HepG2 (cell line): ENCODE results near the gene ZNF212. TPM values are rescaled to one million over a fixed set of nuclear protein-coding genes. Genes with fewer than 3 reads are reported as not detected.

ENCODE experiments used
- ATAC-seq: fragments of 200-7000 bp; cut with Tn5 transposase; 3 replicates; pipeline ENCODE4 v1.9.1; 2020; ENCODE audit warnings: mild to moderate bottlenecking, moderate library complexity
- BruUV-seq: library from RNA; stranded (reverse); fragments of 400-500 nt; replicated peaks from 2 replicates; lab custom pipeline; 2021; lab: Mats Ljungman, UMichigan
- CTCF ChIA-PET: fragments of 300-600 bp; formaldehyde crosslinking; extraction: SDS; loops from one replicate; lab custom pipeline; 2021; ENCODE audit warnings: low total read pairs, inconsistent platforms, low intra/inter-chr PET ratio; lab: Yijun Ruan, JAX
- POLR2A ChIA-PET: fragments of 350-600 bp; sonication (Branson Sonifier 250); formaldehyde crosslinking; loops from one replicate; lab custom pipeline; 2020; ENCODE audit warnings: antibody characterized with exemption, inconsistent platforms; lab: Yijun Ruan, JAX
- DNase-seq: peaks from one replicate; pipeline ENCODE4 v3.0.0-alpha.2; 2015; ENCODE audit warnings: low spot score
- FAIRE-seq: peaks from 3 replicates; lab custom pipeline; 2011; peaks lifted over from hg19 to GRCh38; lab: Jason Lieb, UNC
- H2AFZ ChIP-seq: one replicate; pipeline ENCODE4 v1.6.1; 2011; ENCODE audit warnings: low read length, inconsistent platforms
- H3K27ac ChIP-seq: fragments of 300-600 bp; 3 replicates; pipeline ENCODE4 v1.8.0; 2011; ENCODE audit warnings: mixed run types, mild to moderate bottlenecking, mixed read lengths, low read length, inconsistent platforms; ENCODE audit not compliant: insufficient read depth; ENCODE audit errors: extremely low read length
- H3K27me3 ChIP-seq, 2 experiments: fragments of 200-600 bp in 1 of 2; 2 replicates in 1 of 2; 3 replicates in 1 of 2; pipeline versions ENCODE4 v1.6.0 to v1.8.0; 2011; ENCODE audit warnings: low read length in 2 of 2, mild to moderate bottlenecking in 2 of 2, moderate library complexity in 2 of 2, inconsistent platforms in 1 of 2; ENCODE audit not compliant: insufficient read depth in 2 of 2, control insufficient read depth in 1 of 2
- H3K36me3 ChIP-seq, 2 experiments: fragments of 200-600 bp in 1 of 2; replicated peaks in 1 of 2; 2 replicates in 1 of 2; 3 replicates in 1 of 2; pipeline versions ENCODE4 v1.5.1 to v1.8.0; 2011; ENCODE audit warnings: low read length in 2 of 2, inconsistent platforms in 1 of 2; ENCODE audit not compliant: insufficient read depth in 2 of 2, control insufficient read depth in 1 of 2
- H3K4me1 ChIP-seq: 2 replicates; pipeline ENCODE4 v1.5.1; 2012; ENCODE audit warnings: low read length, inconsistent platforms; ENCODE audit not compliant: insufficient read depth
- H3K4me2 ChIP-seq: 2 replicates; pipeline ENCODE4 v1.6.0; 2011; ENCODE audit warnings: low read depth, low read length, inconsistent platforms
- H3K4me3 ChIP-seq, 3 experiments: fragments of 200-600 bp in 1 of 3; sonication (generic), shearing (Covaris generic) in 1 of 3; replicated peaks in 1 of 3; 2 replicates each; pipeline ENCODE4 v1.5.1; 2011 to 2016; ENCODE audit warnings: low read length in 3 of 3, inconsistent platforms in 2 of 3, low read depth in 2 of 3, mild to moderate bottlenecking in 2 of 3, control low read depth in 1 of 3, mixed read lengths in 1 of 3; ENCODE audit not compliant: insufficient read depth in 1 of 3
- H3K79me2 ChIP-seq: one replicate; pipeline ENCODE4 v1.6.1; 2011; ENCODE audit warnings: low read length, inconsistent platforms; ENCODE audit not compliant: insufficient read depth
- H3K9ac ChIP-seq: 2 replicates; pipeline ENCODE4 v1.6.0; 2011; ENCODE audit warnings: mild to moderate bottlenecking, low read depth, low read length, inconsistent platforms; ENCODE audit not compliant: insufficient read depth
- H3K9me3 ChIP-seq: 2 replicates; pipeline ENCODE4 v1.5.1; 2012; ENCODE audit warnings: mild to moderate bottlenecking, low read length
- H4K20me1 ChIP-seq: 2 replicates; pipeline ENCODE4 v1.6.0; 2011; ENCODE audit warnings: inconsistent platforms, mild to moderate bottlenecking, low read length, moderate library complexity; ENCODE audit not compliant: insufficient read depth
- ATF7 ChIP-seq, 2 experiments: fragments of 450-650 bp in 1 of 2; sonication (generic) in 1 of 2; formaldehyde crosslinking in 1 of 2; IDR thresholded peaks; 2 replicates each; pipeline versions ENCODE4 v1.4.0 to v1.6.1; 2016 to 2020; ENCODE audit warnings: antibody characterized with exemption in 1 of 2, mild to moderate bottlenecking in 1 of 2, missing genetic modification reagents in 1 of 2
- ATM ChIP-seq: fragments of 450-650 bp; IDR thresholded peaks from 2 replicates; pipeline ENCODE4 v1.7.1; 2017; ENCODE audit warnings: mild to moderate bottlenecking, borderline replicate concordance
- CC2D1A ChIP-seq: sonication (generic); formaldehyde crosslinking; IDR thresholded peaks from 2 replicates; pipeline ENCODE4 v1.8.1; 2023; ENCODE audit warnings: mild to moderate bottlenecking, missing genetic modification reagents
- FOXJ3 ChIP-seq: sonication (generic); formaldehyde crosslinking; IDR thresholded peaks from 2 replicates; pipeline ENCODE4 v1.4.0; 2020; ENCODE audit warnings: missing genetic modification reagents, mild to moderate bottlenecking, borderline replicate concordance
- FOXK1 ChIP-seq: sonication (generic); formaldehyde crosslinking; IDR thresholded peaks from 2 replicates; pipeline ENCODE4 v1.4.0; 2020; ENCODE audit warnings: low read depth, missing genetic modification reagents, borderline replicate concordance
- LBX2 ChIP-seq: sonication (generic); formaldehyde crosslinking; IDR thresholded peaks from 2 replicates; pipeline ENCODE4 v1.5.0; 2020; ENCODE audit warnings: missing genetic modification reagents, mild to moderate bottlenecking, borderline replicate concordance
- RBM22 ChIP-seq: fragments of 200-400 bp; formaldehyde crosslinking; optimal IDR thresholded peaks from 2 replicates; pipeline ENCODE3; 2017; ENCODE audit warnings: mild to moderate bottlenecking, low read length, moderate library complexity
- TBP ChIP-seq: sonication (generic); formaldehyde crosslinking; IDR thresholded peaks from 2 replicates; pipeline ENCODE4 v1.5.0; 2020; ENCODE audit warnings: missing genetic modification reagents
- TERF1 ChIP-seq: sonication (generic); formaldehyde crosslinking; IDR thresholded peaks from 2 replicates; pipeline ENCODE4 v1.8.0; 2022; ENCODE audit warnings: mild to moderate bottlenecking, missing genetic modification reagents, moderate library complexity
- XRCC5 ChIP-seq: fragments of 200-400 bp; formaldehyde crosslinking; optimal IDR thresholded peaks from 2 replicates; pipeline ENCODE3; 2017; ENCODE audit warnings: mild to moderate bottlenecking, low read length
- ZNF44 ChIP-seq: sonication (generic); formaldehyde crosslinking; IDR thresholded peaks from 2 replicates; pipeline ENCODE4 v1.5.1; 2020; ENCODE audit warnings: mild to moderate bottlenecking, missing genetic modification reagents
- ZNF652 ChIP-seq: IDR thresholded peaks from 2 replicates; pipeline ENCODE4 v1.6.1; 2016; ENCODE audit warnings: low read depth, borderline replicate concordance
- ZNF784 ChIP-seq: sonication (generic); formaldehyde crosslinking; IDR thresholded peaks from 2 replicates; pipeline ENCODE4 v1.5.1; 2020; ENCODE audit warnings: missing genetic modification reagents, mild to moderate bottlenecking, borderline replicate concordance
- WGBS: methylation state at CpG from one replicate; pipeline ENCODE4 v1.1.6; 2017; ENCODE audit warnings: low lambda C conversion rate; 5-methylcytosine and 5-hydroxymethylcytosine counted together
- in situ Hi-C: cut with HindIII; loops from 2 replicates; pipeline ENCODE4 v1.10.0; 2017; ENCODE audit warnings: low pct_unique_long_range_greater_than_20kb; ENCODE audit not compliant: extremely low pct_ligation_motif_present
- intact Hi-C: fragments of 100-400 bp; cut with micrococcal nuclease; formaldehyde crosslinking; loops from one replicate; pipeline ENCODE4 v1.10.0; 2022; ENCODE audit not compliant: unreplicated experiment
- polyA plus RNA-seq, 8 experiments: library from polyadenylated mRNA; depleted of rRNA in 3 of 8; stranded (reverse) in 7 of 8; unstranded in 1 of 8; fragments of >200 nt; fragmentation: Illumina TruSeq in 4 of 8; extraction: Trizol in 4 of 8; gene quantifications; 2 replicates each; pipeline versions ENCODE4 v1.2.1 to v1.2.3, GENCODE V29; 2011 to 2016; ENCODE audit warnings: low read depth in 4 of 8, missing spikeins in 1 of 8, mixed read lengths in 1 of 8; ENCODE audit not compliant: insufficient read depth in 1 of 8
- total RNA-seq, 5 experiments: library from RNA; depleted of rRNA; stranded (reverse); fragments of >200 nt; fragmentation: Illumina TruSeq; extraction: Trizol; gene quantifications; 2 replicates each; pipeline ENCODE4 v1.2.3, GENCODE V29; 2016; ENCODE audit warnings: low read depth in 1 of 5

The ZNF212 gene
- total and polyA plus RNA-seq, 2 of the 13 experiments (the other 11 are each of a cell fraction or from before 2014, with no cell fraction given) = 2.6 to 3.8 TPM

GRCh38 chr7:149214020-149214720 lies 25.3 kb upstream of the ZNF212 start:
- no TSS peak for BruUV-seq
- Histone ChIP-seq H3K4me1 (no peaks in the 10 kb centered on the region), H3K4me2 (no peak overlapping the region), H4K20me1 (0 out of 2 replicates have a peak, but pooled peaks cover 3% of the 10 kb centered on the region), H2AFZ (no peak overlapping the region), H3K4me3 (no peak overlapping the region), H3K36me3 (peaks cover 32 to 94% of the 10 kb centered on the region in 2 experiments), H3K27ac (no peak overlapping the region), H3K9ac (no peak overlapping the region), H3K27me3 (no peaks in the 10 kb centered on the region), H3K9me3 (no peaks in the 10 kb centered on the region), H3K79me2 (no peaks in the 10 kb centered on the region)
- TF ChIP-seq ZNF652 (CRISPR knock-in tag) (peak; percentile 45; the same call in 1 of the 2 replicates), ATF7 (IDR thresholded peaks at IDR 0.05) (peak; percentile 62), ATF7 (CRISPR knock-in tag; IDR thresholded peaks at IDR 0.05) (no peak), FOXJ3 (CRISPR knock-in tag) (no peak)
- POLR2A ChIA-PET = no interaction called here
- ATAC-seq (no peak), DNase-seq (no peak), FAIRE-seq (no peak)
- WGBS = 94% methylated on average over 7 of the region's 7 CpGs
- CTCF ChIA-PET = no interaction called here
- intact Hi-C loops (no loop called here), in situ Hi-C loops (no loop called here)

- H3K4me3 ChIP-seq = no peak overlapping the region
- DNase-seq (no peak), ATAC-seq (no peak), FAIRE-seq (no peak)
- 86% methylated on average over 2 of the region's 2 CpGs for WGBS
- H3K27me3 ChIP-seq = no peaks in the 10 kb centered on the region
- H3K9me3 ChIP-seq = no peaks in the 10 kb centered on the region
- 0 out of 2 replicates have a peak, but pooled peaks cover 3% of the 10 kb centered on the region for H4K20me1 ChIP-seq
- no peak overlapping the region for H3K27ac ChIP-seq
- CTCF ChIA-PET = no interaction called here
- H2AFZ ChIP-seq = no peak overlapping the region
- in situ Hi-C loops = no loop called here
- intact Hi-C loops = no loop called here
- no peaks in the 10 kb centered on the region for H3K4me1 ChIP-seq
- no peak overlapping the region for H3K9ac ChIP-seq
- no TSS peak for BruUV-seq
- no peak overlapping the region for H3K4me2 ChIP-seq
- no peaks in the 10 kb centered on the region for H3K79me2 ChIP-seq
- H3K36me3 ChIP-seq = peaks cover 25 to 87% of the 10 kb centered on the region in 2 experiments
- POLR2A ChIA-PET = no interaction called here
- TF ChIP-seq XRCC5 = no peak
- TF ChIP-seq FOXK1 (CRISPR knock-in tag) = no peak
- TF ChIP-seq LBX2 (CRISPR knock-in tag) = no peak
- no peak for TF ChIP-seq RBM22
- no peak for TF ChIP-seq CC2D1A (CRISPR knock-in tag)
- TF ChIP-seq ZNF44 (CRISPR knock-in tag) = no peak
- TF ChIP-seq ATM = no peak
- TF ChIP-seq TERF1 (CRISPR knock-in tag) = no peak
- no peak for TF ChIP-seq ZNF784
- TF ChIP-seq TBP (CRISPR knock-in tag) = no peak
Observed at GRCh38 chr7:149216402-149216801, 23.0 kb upstream of the ZNF212 start.
